ENCODE results near the gene IMP4. TPM values are rescaled to one million over a fixed set of nuclear protein-coding genes. Genes with fewer than 3 reads are reported as not detected.

Gene IMP4
- polyA plus RNA-seq, 1 of the 3 experiments (the other 2 are of a cell fraction): 252 TPM

DNA sequence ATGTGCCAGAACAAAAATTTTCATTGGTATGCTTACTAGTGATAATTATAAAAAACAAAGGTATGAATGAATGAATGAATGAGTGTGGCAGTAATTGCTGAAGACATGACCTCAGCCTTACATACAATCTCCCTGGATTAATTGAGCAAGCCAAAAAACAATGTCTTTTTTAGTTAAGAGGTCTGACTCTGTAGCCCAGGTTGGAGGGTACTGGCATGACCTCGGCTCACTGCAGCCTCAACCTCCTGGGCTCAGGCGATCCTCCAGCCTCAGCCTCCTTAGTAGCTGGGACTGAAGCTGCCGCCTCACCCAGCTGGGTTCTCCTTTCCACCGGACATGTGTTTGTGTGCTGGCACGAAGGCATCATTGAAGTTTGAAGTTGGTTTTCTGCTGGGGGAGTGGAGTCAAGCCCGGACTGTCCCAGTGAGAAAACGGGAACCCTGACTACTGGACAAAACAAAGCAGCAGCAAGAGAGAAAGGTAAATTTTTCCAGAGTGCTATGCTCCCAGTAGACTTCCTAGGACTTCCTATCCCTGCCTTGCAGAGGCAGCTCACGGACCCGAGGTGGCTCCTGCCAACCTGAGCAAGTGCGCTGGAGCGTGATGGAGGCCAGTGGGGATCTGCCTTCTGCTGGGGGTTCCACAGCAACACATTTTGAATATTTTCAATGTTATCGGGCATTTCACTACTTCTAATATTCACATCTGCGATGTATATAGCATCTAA, 6.4 kb upstream of the IMP4 start:
- no peak overlapping the region for H3K9ac ChIP-seq
- H3K4me2 ChIP-seq: peak overlapping the region; percentile 74
- H3K27ac ChIP-seq (ENCODE audit: low read depth in 2 of 2, low read length in 1 of 2): peak overlapping the region in 1 of 2 experiments; percentile 28; a peak in 1 of 4 replicates
- peaks cover 14% of the 10 kb centered on the region for H3F3A ChIP-seq (replicated peaks; ENCODE audit: insufficient read depth)
- ChIA-PET CTCF (interaction anchor here (0.9 to 7.6 kb wide), 5 partner anchors 19 to 406 kb away, joined by 3 to 113 read pairs (median 5); partner anchors contain the start of genes MZT2B, PTPN18 and SMPD4), POLR2A (interaction anchor here (0.7 kb wide), 1 partner anchor 132 kb away, joined by 5 read pairs; no protein-coding TSS in a partner anchor)
- TF ChIP-seq NFIC (IDR thresholded peaks at IDR 0.05; ENCODE audit: borderline replicate concordance): no peak
- TF ChIP-seq, protein P1, sequence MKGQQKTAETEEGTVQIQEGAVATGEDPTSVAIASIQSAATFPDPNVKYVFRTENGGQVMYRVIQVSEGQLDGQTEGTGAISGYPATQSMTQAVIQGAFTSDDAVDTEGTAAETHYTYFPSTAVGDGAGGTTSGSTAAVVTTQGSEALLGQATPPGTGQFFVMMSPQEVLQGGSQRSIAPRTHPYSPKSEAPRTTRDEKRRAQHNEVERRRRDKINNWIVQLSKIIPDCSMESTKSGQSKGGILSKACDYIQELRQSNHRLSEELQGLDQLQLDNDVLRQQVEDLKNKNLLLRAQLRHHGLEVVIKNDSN (IDR thresholded peaks at IDR 0.05; ENCODE audit: borderline replicate concordance, low read depth): no peak
- no peak for TF ChIP-seq RXRA (IDR thresholded peaks at IDR 0.05; ENCODE audit: borderline replicate concordance, low read depth)
- TF ChIP-seq, protein P2, sequence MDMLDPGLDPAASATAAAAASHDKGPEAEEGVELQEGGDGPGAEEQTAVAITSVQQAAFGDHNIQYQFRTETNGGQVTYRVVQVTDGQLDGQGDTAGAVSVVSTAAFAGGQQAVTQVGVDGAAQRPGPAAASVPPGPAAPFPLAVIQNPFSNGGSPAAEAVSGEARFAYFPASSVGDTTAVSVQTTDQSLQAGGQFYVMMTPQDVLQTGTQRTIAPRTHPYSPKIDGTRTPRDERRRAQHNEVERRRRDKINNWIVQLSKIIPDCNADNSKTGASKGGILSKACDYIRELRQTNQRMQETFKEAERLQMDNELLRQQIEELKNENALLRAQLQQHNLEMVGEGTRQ (IDR thresholded peaks at IDR 0.05; ENCODE audit: borderline replicate concordance, low read depth, low read length): no peak
- no peak for TF ChIP-seq YY1 (IDR thresholded peaks at IDR 0.05; ENCODE audit: low read depth)
- no peak for TF ChIP-seq TCF12 (IDR thresholded peaks at IDR 0.05)
- TF ChIP-seq RFX5 (IDR thresholded peaks at IDR 0.05; ENCODE audit: low read length): no peak
- TF ChIP-seq, protein P3, sequence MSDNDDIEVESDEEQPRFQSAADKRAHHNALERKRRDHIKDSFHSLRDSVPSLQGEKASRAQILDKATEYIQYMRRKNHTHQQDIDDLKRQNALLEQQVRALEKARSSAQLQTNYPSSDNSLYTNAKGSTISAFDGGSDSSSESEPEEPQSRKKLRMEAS (IDR thresholded peaks at IDR 0.05; ENCODE audit: low read depth): no peak
- no peak for TF ChIP-seq GATA2 (CRISPR knock-in tag; IDR thresholded peaks at IDR 0.05)
- TF ChIP-seq ELF1 (IDR thresholded peaks at IDR 0.05): no peak
- TF ChIP-seq NRF1 (IDR thresholded peaks at IDR 0.05; ENCODE audit: low read depth, low read length): no peak
- TF ChIP-seq CHD2 (IDR thresholded peaks at IDR 0.05; ENCODE audit: low read length, partially characterized antibody): no peak
- TF ChIP-seq, protein P4, sequence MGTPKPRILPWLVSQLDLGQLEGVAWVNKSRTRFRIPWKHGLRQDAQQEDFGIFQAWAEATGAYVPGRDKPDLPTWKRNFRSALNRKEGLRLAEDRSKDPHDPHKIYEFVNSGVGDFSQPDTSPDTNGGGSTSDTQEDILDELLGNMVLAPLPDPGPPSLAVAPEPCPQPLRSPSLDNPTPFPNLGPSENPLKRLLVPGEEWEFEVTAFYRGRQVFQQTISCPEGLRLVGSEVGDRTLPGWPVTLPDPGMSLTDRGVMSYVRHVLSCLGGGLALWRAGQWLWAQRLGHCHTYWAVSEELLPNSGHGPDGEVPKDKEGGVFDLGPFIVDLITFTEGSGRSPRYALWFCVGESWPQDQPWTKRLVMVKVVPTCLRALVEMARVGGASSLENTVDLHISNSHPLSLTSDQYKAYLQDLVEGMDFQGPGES (IDR thresholded peaks at IDR 0.05; ENCODE audit: low read depth, low read length): no peak
- no peak for TF ChIP-seq TEAD4 (IDR thresholded peaks at IDR 0.05; ENCODE audit: borderline replicate concordance, insufficient read depth)
- peak overlapping the region; percentile 12; the same call in 1 of the 2 replicates for H2AFZ ChIP-seq (ENCODE audit: low read depth)
- H3K4me1 ChIP-seq (ENCODE audit: control insufficient read depth in 1 of 2, insufficient read depth in 2 of 2, low read depth in 1 of 2, low read length in 1 of 2): peaks cover 7 to 21% of the 10 kb centered on the region in 2 experiments; a peak in 3 of 4 replicates
- whole genome bisulfite sequencing (ENCODE audit: low lambda C conversion rate): 66% methylated on average over 13 of the region's 13 CpGs
- DNase-seq: peak; percentile 45
- peaks cover 3 to 13% of the 10 kb centered on the region in 2 experiments for H3K36me3 ChIP-seq (replicated peaks in 1 of 2; ENCODE audit: control insufficient read depth in 1 of 2, insufficient read depth in 2 of 2, low read length in 1 of 2)
- H3K79me2 ChIP-seq (ENCODE audit: insufficient read depth): no peaks in the 10 kb centered on the region; the same call in 1 of the 2 replicates
- no peaks in the 10 kb centered on the region for H3K9me2 ChIP-seq
- no peaks in the 10 kb centered on the region for H3K9me3 ChIP-seq
- H3K4me3 ChIP-seq (ENCODE audit: low read depth in 2 of 2, low read length in 1 of 2): peak overlapping the region; percentile 34 to 58; a peak in 3 of 4 replicates
- no peaks in the 10 kb centered on the region for H4K20me1 ChIP-seq (ENCODE audit: insufficient read depth)
- H3K27me3 ChIP-seq (ENCODE audit: insufficient read depth): no peaks in the 10 kb centered on the region

All from SK-N-SH (cell line).